ENCODE data around the gene MXD1.

- TF ChIP-seq EP300 (IDR thresholded peaks at IDR 0.05; ENCODE audit: borderline replicate concordance in 1 of 2, low read depth in 1 of 2, low read length in 1 of 2) (no peak), CTCF (IDR thresholded peaks at IDR 0.05) (no peak), POLR2AphosphoS5 (IDR thresholded peaks at IDR 0.05; ENCODE audit: low read depth, low read length) (no peak), GATA2 (CRISPR knock-in tag; IDR thresholded peaks at IDR 0.05) (no peak), REST (IDR thresholded peaks at IDR 0.05; ENCODE audit: low read depth, low read length) (no peak), NRF1 (IDR thresholded peaks at IDR 0.05; ENCODE audit: low read depth, low read length) (no peak), MXI1 (IDR thresholded peaks at IDR 0.05; ENCODE audit: low read depth, low read length) (no peak), RCOR1 (IDR thresholded peaks at IDR 0.05; ENCODE audit: low read length) (no peak), JUND (IDR thresholded peaks at IDR 0.05) (no peak), RFX5 (IDR thresholded peaks at IDR 0.05; ENCODE audit: low read length) (no peak), EZH2phosphoT487 (IDR thresholded peaks at IDR 0.05; ENCODE audit: borderline replicate concordance, low read depth) (no peak)
These were observed 24.0 kb upstream of the MXD1 start for GRCh38 chr2:69890881-69891280.
